Esophagus muscularis mucosa (tissue), 4 donors: ENCODE data around the gene ST6GALNAC3.

Source experiments
- CTCF ChIP-seq, 3 experiments: fragments of 200-600 bp in 2 of 3; fragments of 450-650 bp in 1 of 3; sonication (generic) in 2 of 3; IDR thresholded peaks; one replicate each; pipeline ENCODE4 v1.5.1; 2017 to 2019; ENCODE audit warnings: antibody characterized with exemption in 3 of 3, mild to moderate bottlenecking in 2 of 3, moderate library complexity in 1 of 3
- EP300 ChIP-seq: sonication (generic); formaldehyde crosslinking; IDR thresholded peaks from one replicate; pipeline ENCODE4 v1.6.1; 2017; ENCODE audit warnings: antibody characterized with exemption
- POLR2A ChIP-seq: fragments of 450-650 bp; IDR thresholded peaks from one replicate; pipeline ENCODE4 v1.6.1; 2017; ENCODE audit warnings: antibody characterized with exemption, moderate library complexity, mild to moderate bottlenecking, low read depth

- TF ChIP-seq CTCF (IDR thresholded peaks at IDR 0.05): no peak
- no peak for TF ChIP-seq POLR2A
- no peak for TF ChIP-seq EP300
Observed at GRCh38 chr1:76494807-76495206, 420.3 kb downstream of the ST6GALNAC3 start.
